K562 (cell line): Measurements from ENCODE around the gene STRN3. TPM values are rescaled to one million over a fixed set of nuclear protein-coding genes. Genes with fewer than 3 reads are reported as not detected.

ENCODE experiments used
- ATAC-seq: fragments of 200-7000 bp; cut with Tn5 transposase; 3 replicates; pipeline ENCODE4 v1.9.1; 2020; ENCODE audit warnings: moderate library complexity
- BruUV-seq: library from RNA; stranded (reverse); fragments of 400-500 nt; replicated peaks from 2 replicates; lab custom pipeline; 2021; lab: Mats Ljungman, UMichigan
- CTCF ChIA-PET: fragments of 300-600 bp; formaldehyde crosslinking; extraction: SDS; loops from one replicate; lab custom pipeline; 2021; ENCODE audit warnings: low intra/inter-chr PET ratio; lab: Yijun Ruan, JAX
- POLR2A ChIA-PET: fragments of 300-600, 350-650 bp; sonication (Branson Sonifier 250); formaldehyde crosslinking; extraction: SDS; loops from one replicate; lab custom pipeline; 2021; ENCODE audit warnings: antibody characterized with exemption, inconsistent platforms; lab: Yijun Ruan, JAX
- DNase-seq, 4 experiments: peaks; one replicate each; pipeline versions ENCODE4 v3.0.0 to v3.0.0-alpha.2; 2011 to 2018; ENCODE audit warnings: low spot score in 3 of 4, mixed read lengths in 3 of 4; ENCODE audit errors: extremely low read depth in 1 of 4
- FAIRE-seq: peaks from 2 replicates; lab custom pipeline; 2011; peaks lifted over from hg19 to GRCh38; lab: Jason Lieb, UNC
- H2AFZ ChIP-seq: 2 replicates; pipeline ENCODE4 v1.6.0; 2011; ENCODE audit warnings: low read depth, low read length, control low read depth, inconsistent platforms
- H3K27ac ChIP-seq: fragments of 200-600 bp; 3 replicates; pipeline ENCODE4 v1.8.0; 2011; ENCODE audit warnings: low read depth, mild to moderate bottlenecking, control low read depth, inconsistent platforms, low read length, moderate library complexity, mixed read lengths; ENCODE audit errors: extremely low read depth
- H3K27me3 ChIP-seq, 2 experiments: fragments of 300-600 bp in 1 of 2; 2 replicates in 1 of 2; 3 replicates in 1 of 2; pipeline versions ENCODE4 v1.6.0 to v1.8.0; 2011; ENCODE audit warnings: inconsistent platforms in 2 of 2, low read length in 2 of 2, mild to moderate bottlenecking in 1 of 2, mixed read lengths in 1 of 2, moderate library complexity in 1 of 2; ENCODE audit not compliant: control insufficient read depth in 2 of 2, insufficient read depth in 2 of 2
- H3K36me3 ChIP-seq: fragments of 300-600 bp; 3 replicates; pipeline ENCODE4 v1.8.0; 2011; ENCODE audit warnings: mild to moderate bottlenecking, low read length, inconsistent platforms; ENCODE audit not compliant: control insufficient read depth, insufficient read depth
- H3K4me1 ChIP-seq, 2 experiments: fragments of 200-600 bp in 1 of 2; replicated peaks in 1 of 2; 2 replicates in 1 of 2; 3 replicates in 1 of 2; pipeline versions ENCODE4 v1.5.1 to v1.8.0; 2011; ENCODE audit warnings: inconsistent platforms in 2 of 2, low read length in 2 of 2, mild to moderate bottlenecking in 1 of 2, mixed read lengths in 1 of 2, moderate library complexity in 1 of 2; ENCODE audit not compliant: control insufficient read depth in 2 of 2, insufficient read depth in 2 of 2
- H3K4me2 ChIP-seq: 2 replicates; pipeline ENCODE4 v1.6.1; 2011; ENCODE audit warnings: low read length, control low read depth, inconsistent platforms, mixed read lengths; ENCODE audit not compliant: insufficient read depth
- H3K4me3 ChIP-seq: fragments of 200-600 bp; sonication (generic), shearing (Covaris generic); 2 replicates; pipeline ENCODE4 v1.5.1; 2016; ENCODE audit warnings: control low read depth, inconsistent platforms
- H3K79me2 ChIP-seq: fragments of 200-600 bp; 3 replicates; pipeline ENCODE4 v1.8.0; 2011; ENCODE audit warnings: low read length, inconsistent platforms; ENCODE audit not compliant: control insufficient read depth, insufficient read depth
- H3K9ac ChIP-seq, 2 experiments: 2 replicates each; pipeline versions ENCODE4 v1.6.0 to v1.6.1; 2011; ENCODE audit warnings: low read depth in 2 of 2, low read length in 2 of 2, control low read depth in 1 of 2, inconsistent platforms in 1 of 2, mild to moderate bottlenecking in 1 of 2, mixed read lengths in 1 of 2; ENCODE audit not compliant: insufficient read depth in 1 of 2
- H3K9me1 ChIP-seq: one replicate; pipeline ENCODE4 v1.6.0; 2011; ENCODE audit warnings: inconsistent platforms, mild to moderate bottlenecking, low read length, moderate library complexity; ENCODE audit not compliant: control insufficient read depth, insufficient read depth
- H3K9me3 ChIP-seq: replicated peaks from 2 replicates; pipeline ENCODE4 v1.5.1; 2011; ENCODE audit warnings: low read depth, low read length, inconsistent platforms; ENCODE audit not compliant: control insufficient read depth, insufficient read depth
- H4K20me1 ChIP-seq: replicated peaks from 2 replicates; pipeline ENCODE4 v1.6.1; 2011; ENCODE audit warnings: low read length, inconsistent platforms, mixed read lengths; ENCODE audit not compliant: control insufficient read depth, insufficient read depth
- ELF4 ChIP-seq: fragments of 450-650 bp; formaldehyde crosslinking; IDR thresholded peaks from 2 replicates; pipeline ENCODE4 v1.4.0; 2022; ENCODE audit warnings: missing genetic modification characterization
- KAT2B ChIP-seq: IDR thresholded peaks from one replicate; pipeline ENCODE4 v1.6.1; 2012; ENCODE audit warnings: low read depth, mild to moderate bottlenecking, control low read depth, inconsistent platforms, low read length, moderate library complexity
- PHB2 ChIP-seq: fragments of 450-650 bp; IDR thresholded peaks from 2 replicates; pipeline ENCODE4 v1.6.1; 2017; ENCODE audit warnings: low read depth
- PTTG1 ChIP-seq: fragments of 450-650 bp; IDR thresholded peaks from 2 replicates; pipeline ENCODE4 v1.6.1; 2016; ENCODE audit warnings: low read depth, mild to moderate bottlenecking, missing genetic modification characterization, missing compliant biosample characterization
- RAD51 ChIP-seq: fragments of 450-650 bp; IDR thresholded peaks from 2 replicates; pipeline ENCODE4 v1.7.1; 2016; ENCODE audit warnings: low read depth, mild to moderate bottlenecking, borderline replicate concordance
- SMAD3 ChIP-seq: fragments of 450-650 bp; formaldehyde crosslinking; conservative IDR thresholded peaks from 2 replicates; pipeline ENCODE4 v1.4.0; 2020; ENCODE audit warnings: mild to moderate bottlenecking
- TEAD2 ChIP-seq: fragments of 450-650 bp; IDR thresholded peaks from 2 replicates; pipeline ENCODE4 v1.6.1; 2016; ENCODE audit warnings: missing genetic modification characterization, control low read depth, missing compliant biosample characterization
- XRCC4 ChIP-seq: IDR thresholded peaks from one replicate; pipeline ENCODE4 v1.6.1; 2011; ENCODE audit not compliant: insufficient read depth, insufficient read length; ENCODE audit errors: extremely low read depth
- ZNF431 ChIP-seq: sonication (generic); formaldehyde crosslinking; IDR thresholded peaks from 2 replicates; pipeline ENCODE4 v1.8.0; 2022; ENCODE audit warnings: mild to moderate bottlenecking, missing genetic modification reagents
- ZNF584 ChIP-seq: fragments of 200-800 bp; sonication (Bioruptor generic); IDR thresholded peaks from 2 replicates; pipeline ENCODE4 v1.6.1; 2016; ENCODE audit warnings: low read depth, mild to moderate bottlenecking, missing genetic modification characterization, missing compliant biosample characterization
- ZNF696 ChIP-seq: fragments of 250-450 bp; sonication (Bioruptor Pico); conservative IDR thresholded peaks from 2 replicates; pipeline ENCODE4 v1.4.0; 2020; ENCODE audit warnings: mild to moderate bottlenecking, moderate library complexity
- WGBS: fragments of 100-300 bp; shearing (Covaris generic); methylation state at CpG from one replicate; pipeline ENCODE4 v1.1.6; 2016; ENCODE audit warnings: low coverage, mixed read lengths; ENCODE audit not compliant: insufficient coverage; ENCODE audit errors: missing lambda C conversion rate; 5-methylcytosine and 5-hydroxymethylcytosine counted together
- in situ Hi-C: fragments of 300-500 bp; cut with MboI; formaldehyde crosslinking; loops from 4 replicates; pipeline ENCODE4 v1.15.0; 2018; ENCODE audit warnings: inconsistent platforms, mixed read lengths
- intact Hi-C: fragments of 100-400 bp; cut with micrococcal nuclease; formaldehyde crosslinking; loops from 2 replicates; pipeline ENCODE4 v1.14.2; 2022
- polyA plus RNA-seq, 8 experiments: library from polyadenylated mRNA; depleted of rRNA in 4 of 8; stranded (reverse) in 5 of 8; unstranded in 3 of 8; fragments of >200 nt; fragmentation: Nextera tagmentation in 2 of 8; fragmentation: Illumina TruSeq in 1 of 8; extraction: Ambion mirVana in 2 of 8; extraction: Trizol in 1 of 8; gene quantifications; 2 replicates each; pipeline versions ENCODE4 v1.2.1 to v1.2.3, GENCODE V29; 2011 to 2014; ENCODE audit warnings: inconsistent platforms in 1 of 8, missing spikeins in 1 of 8
- total RNA-seq, 7 experiments: library from RNA; depleted of rRNA in 6 of 7; stranded (reverse); fragments of >200 nt in 6 of 7; fragmentation: Illumina TruSeq in 2 of 7; extraction: Trizol in 2 of 7; gene quantifications; 2 replicates each; pipeline versions ENCODE4 v1.2.1 to v1.2.3, GENCODE V29; 2011 to 2021; ENCODE audit warnings: low replicate concordance in 1 of 7
- TF ChIP-seq, protein P1 (sequence below): sonication (generic); formaldehyde crosslinking; IDR thresholded peaks from 2 replicates; pipeline ENCODE4 v1.8.1; 2022; ENCODE audit warnings: missing genetic modification reagents
- TF ChIP-seq, protein P2 (sequence below), 2 experiments: fragments of 450-650 bp in 1 of 2; sonication (generic) in 1 of 2; formaldehyde crosslinking in 1 of 2; IDR thresholded peaks; 2 replicates each; pipeline versions ENCODE4 v1.7.1 to v1.9.0; 2016 to 2022; ENCODE audit warnings: inconsistent platforms in 1 of 2, mild to moderate bottlenecking in 1 of 2, missing genetic modification reagents in 1 of 2

Gene STRN3
- total and polyA plus RNA-seq, 9 of the 15 experiments (the other 6 are each of a cell fraction or from before 2014, with no cell fraction given), result 5.9 to 29.1 (median 16.0) TPM

DNA sequence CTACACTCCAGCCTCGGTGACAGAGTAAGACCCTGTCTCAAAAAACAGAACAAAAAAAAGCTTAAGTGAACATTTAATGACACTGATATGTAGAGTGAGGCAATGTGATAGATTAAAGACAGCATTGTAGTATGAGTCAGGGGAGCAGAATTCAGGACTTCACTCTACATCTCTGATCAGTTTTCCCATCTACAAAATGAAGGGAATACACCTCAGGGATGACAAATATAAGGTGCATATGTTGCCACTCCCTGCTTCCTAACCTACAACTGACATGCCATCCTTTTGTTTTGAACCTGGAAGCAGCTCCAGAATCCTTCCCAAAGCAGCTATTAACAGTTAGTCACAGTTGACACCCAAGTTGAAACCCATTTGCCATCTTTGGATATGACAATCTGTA, 30.9 kb upstream of the STRN3 start:
- no peaks in the 10 kb centered on the region for H4K20me1 ChIP-seq
- H3K9ac ChIP-seq, result no peak overlapping the region
- no peaks in the 10 kb centered on the region for H3K9me3 ChIP-seq
- no peak overlapping the region for H3K4me2 ChIP-seq
- ATAC-seq (no peak), DNase-seq (no peak), FAIRE-seq (no peak)
- no peak overlapping the region for H2AFZ ChIP-seq
- intact Hi-C loops (no loop called here), in situ Hi-C loops (no loop called here)
- CTCF ChIA-PET, result no interaction called here
- POLR2A ChIA-PET, result interaction anchor here (0.8 to 1.7 kb wide), 3 partner anchors 18 to 435 kb away, joined by 3 to 12 read pairs (median 3); partner anchors contain the start of gene SCFD1
- H3K36me3 ChIP-seq, result no peaks in the 10 kb centered on the region
- no peaks in the 10 kb centered on the region for H3K27me3 ChIP-seq
- H3K27ac ChIP-seq, result no peak overlapping the region; the same call in 2 of the 3 replicates
- H3K4me3 ChIP-seq, result no peak overlapping the region
- BruUV-seq, result no TSS peak
- H3K79me2 ChIP-seq, result peaks cover 20% of the 10 kb centered on the region; the same call in 2 of the 3 replicates
- peaks cover 19 to 39% of the 10 kb centered on the region in 2 experiments; a peak in 4 of 5 replicates for H3K4me1 ChIP-seq
- no peaks in the 10 kb centered on the region for H3K9me1 ChIP-seq
- no CpG with 5 or more reads among the region's 1 CpG for WGBS
- TF ChIP-seq ZNF431, result no peak
- no peak for TF ChIP-seq TEAD2 (tag)
- TF ChIP-seq XRCC4, result no peak
- TF ChIP-seq, protein P1, sequence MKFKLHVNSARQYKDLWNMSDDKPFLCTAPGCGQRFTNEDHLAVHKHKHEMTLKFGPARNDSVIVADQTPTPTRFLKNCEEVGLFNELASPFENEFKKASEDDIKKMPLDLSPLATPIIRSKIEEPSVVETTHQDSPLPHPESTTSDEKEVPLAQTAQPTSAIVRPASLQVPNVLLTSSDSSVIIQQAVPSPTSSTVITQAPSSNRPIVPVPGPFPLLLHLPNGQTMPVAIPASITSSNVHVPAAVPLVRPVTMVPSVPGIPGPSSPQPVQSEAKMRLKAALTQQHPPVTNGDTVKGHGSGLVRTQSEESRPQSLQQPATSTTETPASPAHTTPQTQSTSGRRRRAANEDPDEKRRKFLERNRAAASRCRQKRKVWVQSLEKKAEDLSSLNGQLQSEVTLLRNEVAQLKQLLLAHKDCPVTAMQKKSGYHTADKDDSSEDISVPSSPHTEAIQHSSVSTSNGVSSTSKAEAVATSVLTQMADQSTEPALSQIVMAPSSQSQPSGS (CRISPR knock-in tag), result no peak
- TF ChIP-seq, protein P2, sequence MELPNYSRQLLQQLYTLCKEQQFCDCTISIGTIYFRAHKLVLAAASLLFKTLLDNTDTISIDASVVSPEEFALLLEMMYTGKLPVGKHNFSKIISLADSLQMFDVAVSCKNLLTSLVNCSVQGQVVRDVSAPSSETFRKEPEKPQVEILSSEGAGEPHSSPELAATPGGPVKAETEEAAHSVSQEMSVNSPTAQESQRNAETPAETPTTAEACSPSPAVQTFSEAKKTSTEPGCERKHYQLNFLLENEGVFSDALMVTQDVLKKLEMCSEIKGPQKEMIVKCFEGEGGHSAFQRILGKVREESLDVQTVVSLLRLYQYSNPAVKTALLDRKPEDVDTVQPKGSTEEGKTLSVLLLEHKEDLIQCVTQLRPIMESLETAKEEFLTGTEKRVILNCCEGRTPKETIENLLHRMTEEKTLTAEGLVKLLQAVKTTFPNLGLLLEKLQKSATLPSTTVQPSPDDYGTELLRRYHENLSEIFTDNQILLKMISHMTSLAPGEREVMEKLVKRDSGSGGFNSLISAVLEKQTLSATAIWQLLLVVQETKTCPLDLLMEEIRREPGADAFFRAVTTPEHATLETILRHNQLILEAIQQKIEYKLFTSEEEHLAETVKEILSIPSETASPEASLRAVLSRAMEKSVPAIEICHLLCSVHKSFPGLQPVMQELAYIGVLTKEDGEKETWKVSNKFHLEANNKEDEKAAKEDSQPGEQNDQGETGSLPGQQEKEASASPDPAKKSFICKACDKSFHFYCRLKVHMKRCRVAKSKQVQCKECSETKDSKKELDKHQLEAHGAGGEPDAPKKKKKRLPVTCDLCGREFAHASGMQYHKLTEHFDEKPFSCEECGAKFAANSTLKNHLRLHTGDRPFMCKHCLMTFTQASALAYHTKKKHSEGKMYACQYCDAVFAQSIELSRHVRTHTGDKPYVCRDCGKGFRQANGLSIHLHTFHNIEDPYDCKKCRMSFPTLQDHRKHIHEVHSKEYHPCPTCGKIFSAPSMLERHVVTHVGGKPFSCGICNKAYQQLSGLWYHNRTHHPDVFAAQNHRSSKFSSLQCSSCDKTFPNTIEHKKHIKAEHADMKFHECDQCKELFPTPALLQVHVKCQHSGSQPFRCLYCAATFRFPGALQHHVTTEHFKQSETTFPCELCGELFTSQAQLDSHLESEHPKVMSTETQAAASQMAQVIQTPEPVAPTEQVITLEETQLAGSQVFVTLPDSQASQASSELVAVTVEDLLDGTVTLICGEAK (IDR thresholded peaks at IDR 0.05), result no peak
- TF ChIP-seq, protein P2 (CRISPR knock-in tag; IDR thresholded peaks at IDR 0.05), result no peak
- no peak for TF ChIP-seq KAT2B
- no peak for TF ChIP-seq ELF4 (CRISPR knock-in tag)
- no peak for TF ChIP-seq SMAD3
- TF ChIP-seq ZNF584 (CRISPR knock-in tag), result no peak
- TF ChIP-seq PHB2, result no peak
- no peak for TF ChIP-seq ZNF696 (CRISPR knock-in tag)
- no peak for TF ChIP-seq PTTG1 (tag)
- TF ChIP-seq RAD51, result no peak
